HepG2 (cell line): ENCODE data around the gene DENND4C. TPM values are rescaled to one million over a fixed set of nuclear protein-coding genes. Genes with fewer than 3 reads are reported as not detected.

ENCODE experiments used
- ARID4A ChIP-seq: sonication (generic); formaldehyde crosslinking; IDR thresholded peaks from 2 replicates; pipeline ENCODE4 v1.5.0; 2020; ENCODE audit warnings: mild to moderate bottlenecking, missing genetic modification reagents, borderline replicate concordance
- ATAD3A ChIP-seq: sonication (generic); formaldehyde crosslinking; IDR thresholded peaks from 2 replicates; pipeline ENCODE4 v1.4.0; 2020; ENCODE audit warnings: missing genetic modification reagents
- DBP ChIP-seq: sonication (generic); formaldehyde crosslinking; IDR thresholded peaks from 2 replicates; pipeline ENCODE4 v1.4.0; 2020; ENCODE audit warnings: missing genetic modification reagents; ENCODE audit errors: not compliant biosample characterization
- ETV5 ChIP-seq: IDR thresholded peaks from 2 replicates; pipeline ENCODE4 v1.6.1; 2018; ENCODE audit warnings: missing biosample characterization, missing genetic modification reagents, inconsistent platforms, borderline replicate concordance
- FOXA1 ChIP-seq, 2 experiments: fragments of 450-650 bp in 1 of 2; sonication (generic) in 1 of 2; formaldehyde crosslinking in 1 of 2; IDR thresholded peaks; 2 replicates each; pipeline versions ENCODE4 v1.4.0 to v1.6.1; 2016 to 2020; ENCODE audit warnings: missing genetic modification reagents in 1 of 2
- HINFP ChIP-seq: sonication (generic); formaldehyde crosslinking; IDR thresholded peaks from 2 replicates; pipeline ENCODE4 v1.4.0; 2020; ENCODE audit warnings: low read depth, mild to moderate bottlenecking, missing genetic modification reagents
- JUND ChIP-seq: sonication (generic); formaldehyde crosslinking; IDR thresholded peaks from 2 replicates; pipeline ENCODE4 v1.8.0; 2022; ENCODE audit warnings: mild to moderate bottlenecking, missing genetic modification reagents
- REXO4 ChIP-seq: sonication (generic); formaldehyde crosslinking; IDR thresholded peaks from 2 replicates; pipeline ENCODE4 v1.8.0; 2022; ENCODE audit warnings: missing genetic modification reagents, mild to moderate bottlenecking, borderline replicate concordance
- ZBTB34 ChIP-seq: sonication (generic); formaldehyde crosslinking; IDR thresholded peaks from 2 replicates; pipeline ENCODE4 v1.8.0; 2022; ENCODE audit warnings: mild to moderate bottlenecking, missing genetic modification reagents
- ZNF274 ChIP-seq: sonication (generic); formaldehyde crosslinking; IDR thresholded peaks from 2 replicates; pipeline ENCODE4 v1.5.1; 2020; ENCODE audit warnings: mild to moderate bottlenecking, missing genetic modification reagents
- ZNF30 ChIP-seq: sonication (generic); formaldehyde crosslinking; IDR thresholded peaks from 2 replicates; pipeline ENCODE4 v1.5.0; 2020; ENCODE audit warnings: mild to moderate bottlenecking, missing genetic modification reagents
- ZNF335 ChIP-seq: sonication (generic); formaldehyde crosslinking; IDR thresholded peaks from 2 replicates; pipeline ENCODE4 v1.4.0; 2020; ENCODE audit warnings: missing genetic modification reagents
- ZNF432 ChIP-seq: sonication (generic); formaldehyde crosslinking; IDR thresholded peaks from 2 replicates; pipeline ENCODE4 v1.5.0; 2020; ENCODE audit warnings: missing genetic modification reagents, mild to moderate bottlenecking, borderline replicate concordance
- ZNF512 ChIP-seq: sonication (generic); formaldehyde crosslinking; IDR thresholded peaks from 2 replicates; pipeline ENCODE4 v1.4.0; 2020; ENCODE audit warnings: mild to moderate bottlenecking, missing genetic modification reagents
- ZNF724P ChIP-seq: sonication (generic); formaldehyde crosslinking; IDR thresholded peaks from 2 replicates; pipeline ENCODE4 v1.8.0; 2022; ENCODE audit warnings: missing genetic modification reagents, borderline replicate concordance
- ZNF790 ChIP-seq: sonication (generic); formaldehyde crosslinking; IDR thresholded peaks from 2 replicates; pipeline ENCODE4 v1.8.0; 2022; ENCODE audit warnings: missing genetic modification reagents, mild to moderate bottlenecking, borderline replicate concordance
- polyA plus RNA-seq, 8 experiments: library from polyadenylated mRNA; depleted of rRNA in 3 of 8; stranded (reverse) in 7 of 8; unstranded in 1 of 8; fragments of >200 nt; fragmentation: Illumina TruSeq in 4 of 8; extraction: Trizol in 4 of 8; gene quantifications; 2 replicates each; pipeline versions ENCODE4 v1.2.1 to v1.2.3, GENCODE V29; 2011 to 2016; ENCODE audit warnings: low read depth in 4 of 8, missing spikeins in 1 of 8, mixed read lengths in 1 of 8; ENCODE audit not compliant: insufficient read depth in 1 of 8
- total RNA-seq, 5 experiments: library from RNA; depleted of rRNA; stranded (reverse); fragments of >200 nt; fragmentation: Illumina TruSeq; extraction: Trizol; gene quantifications; 2 replicates each; pipeline ENCODE4 v1.2.3, GENCODE V29; 2016; ENCODE audit warnings: low read depth in 1 of 5

The DENND4C gene
- total and polyA plus RNA-seq, 2 of the 13 experiments (the other 11 are each of a cell fraction or from before 2014, with no cell fraction given) = 19.1 to 27.2 TPM

GRCh38 chr9:19230355-19231125 is at the start of gene DENND4C (continued):
- TF ChIP-seq HINFP (CRISPR knock-in tag) (peak; percentile 48; the same call in 1 of the 2 replicates), ARID4A (peak; percentile 88), ZBTB34 (CRISPR knock-in tag) (0 out of 2 replicates have a peak, but pooled peaks have one; percentile 29), ZNF790 (CRISPR knock-in tag) (no peak), FOXA1 (IDR thresholded peaks at IDR 0.05) (no peak), FOXA1 (CRISPR knock-in tag; IDR thresholded peaks at IDR 0.05) (no peak), JUND (CRISPR knock-in tag) (no peak), ZNF432 (CRISPR knock-in tag) (no peak), ATAD3A (no peak), DBP (CRISPR knock-in tag) (no peak), ZNF274 (CRISPR knock-in tag) (peak; percentile 91), ZNF335 (CRISPR knock-in tag) (no peak), REXO4 (CRISPR knock-in tag) (no peak), ZNF724P (CRISPR knock-in tag) (peak; percentile 31; the same call in 1 of the 2 replicates), ZNF512 (CRISPR knock-in tag) (no peak), ZNF30 (no peak), ETV5 (CRISPR knock-in tag) (no peak; the same call in 1 of the 2 replicates)
